GM19455 (cell line): ENCODE results near the gene C2orf76.
"Not testable (repeated sequence)": the region's sequence is repeated elsewhere in the genome, so short reads cannot be mapped to it uniquely, and the experiment has no call there.

Experiments used
- ATAC-seq: cut with Tn5 transposase; IDR thresholded peaks from one replicate; pipeline ENCODE4 v1.9.1; 2021; ENCODE audit not compliant: unreplicated experiment

Gene C2orf76

DNA sequence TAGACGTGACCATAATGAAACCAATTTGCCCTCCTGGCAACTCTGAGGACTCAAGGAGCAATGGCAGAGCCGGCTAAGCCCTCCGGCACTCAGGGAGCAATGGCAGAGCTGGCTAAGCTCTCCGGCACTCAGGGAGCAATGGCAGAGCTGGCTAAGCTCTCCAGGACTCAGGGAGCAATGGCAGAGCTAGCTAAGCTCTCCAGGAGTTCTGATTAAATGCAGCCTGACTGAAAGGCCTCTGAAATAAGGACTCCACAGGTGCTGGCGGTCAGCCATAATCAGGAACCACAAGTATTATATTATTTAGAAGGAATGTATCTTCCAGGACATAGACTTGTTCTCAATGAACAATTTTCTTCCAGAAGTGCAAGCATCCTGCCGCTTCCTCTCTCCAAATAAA lies 65.2 kb downstream of the C2orf76 start:
- ATAC-seq, result no peak

DNA sequence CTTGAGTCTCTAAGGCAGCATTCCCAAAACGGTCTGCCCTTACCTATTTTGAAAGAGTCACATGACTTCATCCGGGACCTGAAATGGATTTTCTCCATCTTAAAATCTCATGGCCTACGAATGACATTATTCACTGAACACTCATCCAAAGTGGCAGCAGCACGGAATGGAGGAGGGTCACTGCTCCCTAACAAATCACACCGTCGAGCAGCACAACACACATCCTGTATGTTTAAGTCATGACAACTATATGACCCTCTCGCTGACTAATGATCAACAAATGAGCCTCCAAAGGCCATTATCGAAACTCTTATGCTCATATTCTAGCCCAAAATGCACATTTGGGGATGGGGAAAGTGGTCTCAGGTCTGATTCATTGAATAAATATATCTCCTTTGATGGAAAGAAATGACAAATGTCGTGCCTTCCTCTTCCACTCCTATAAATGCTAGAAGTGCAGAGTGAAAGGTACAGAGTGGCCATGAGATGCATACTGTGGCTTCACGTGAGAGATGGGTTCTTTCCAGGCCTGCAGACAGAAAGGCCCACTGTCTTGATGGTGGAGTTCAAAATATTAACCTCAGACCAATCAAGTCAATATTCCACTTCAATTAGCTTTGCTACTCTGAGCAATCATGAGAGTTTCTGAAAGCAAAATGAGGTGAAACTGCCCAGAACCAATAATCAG lies 70.8 kb downstream of the C2orf76 start:
- no peak for ATAC-seq

DNA sequence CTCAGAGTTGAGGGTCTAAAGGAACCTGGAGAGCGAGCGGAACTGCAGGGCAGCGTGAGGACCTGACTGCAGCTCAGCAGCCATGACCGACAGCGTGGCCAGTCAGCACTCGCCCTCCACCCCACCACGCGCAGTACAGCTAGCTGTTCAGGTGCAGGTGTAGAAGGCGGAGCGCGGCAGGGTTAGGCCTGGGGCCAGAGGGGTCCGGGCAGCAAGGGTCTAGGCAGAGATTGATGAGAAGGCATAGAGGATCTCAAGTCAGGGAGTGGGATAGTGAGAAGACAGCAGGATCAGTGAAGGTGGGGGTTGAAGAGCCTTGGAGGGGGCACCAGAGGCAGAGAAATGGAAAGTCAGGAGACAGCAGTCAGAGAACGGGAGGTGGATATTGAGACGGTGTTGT lies 72.0 kb downstream of the C2orf76 start:
- ATAC-seq, result no peak

DNA sequence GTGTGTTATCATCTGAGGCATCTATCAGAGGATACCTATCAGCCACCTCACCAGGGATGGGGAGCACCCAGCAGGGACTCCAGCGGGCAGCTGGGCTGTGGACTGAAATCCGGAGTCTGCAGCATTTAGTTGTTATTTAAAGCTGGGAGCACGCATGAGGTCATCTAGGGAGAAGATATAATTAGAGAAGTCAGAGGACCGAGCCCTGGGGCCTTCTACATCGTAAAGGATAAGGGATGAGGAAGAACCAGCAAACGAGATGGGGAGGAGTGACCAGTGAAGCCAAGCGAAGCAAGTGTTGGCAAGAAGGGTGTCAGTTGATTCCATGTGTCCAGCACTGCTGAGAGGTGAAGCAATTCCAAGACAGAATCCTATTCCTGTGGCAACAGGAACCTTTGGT lies 72.7 kb downstream of the C2orf76 start:
- no peak for ATAC-seq

DNA sequence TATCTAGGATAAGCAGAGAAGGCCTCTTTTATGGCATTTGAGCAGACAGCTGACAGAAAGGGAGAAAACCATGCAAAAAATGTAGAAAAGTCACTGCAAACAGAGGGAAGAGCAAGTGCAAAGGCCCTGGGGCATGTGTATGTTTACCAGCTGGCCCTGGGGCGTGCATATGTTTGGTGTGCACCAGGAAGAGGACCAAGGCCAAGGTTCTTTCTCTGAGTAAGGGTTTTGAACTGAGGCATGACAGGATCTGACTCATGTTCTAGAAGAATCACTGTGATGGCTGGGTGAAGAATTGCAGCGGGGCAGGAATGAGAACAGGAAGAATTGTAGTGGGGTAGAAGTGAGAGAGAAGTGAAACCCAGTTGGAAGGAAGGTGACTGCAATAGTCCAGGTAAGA lies 73.4 kb downstream of the C2orf76 start:
- ATAC-seq, result no peak

DNA sequence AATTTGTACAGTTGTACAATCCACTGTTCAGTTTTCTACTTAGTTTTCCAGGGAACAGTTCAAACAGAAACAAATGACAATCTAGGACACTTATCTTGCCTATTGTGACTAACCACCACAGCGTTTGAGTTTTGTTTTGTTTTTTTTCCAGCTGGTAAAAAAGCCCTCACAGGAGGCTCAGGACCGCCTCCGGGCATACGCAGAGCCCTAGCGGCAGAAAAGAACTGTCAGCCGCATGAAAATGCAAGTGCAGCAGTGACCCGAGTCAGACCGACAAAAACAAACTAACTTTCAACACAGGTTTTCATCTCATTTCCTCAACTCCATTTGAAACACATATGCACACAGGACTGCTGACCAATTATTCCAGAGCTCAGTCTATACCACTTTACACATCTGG lies 74.4 kb downstream of the C2orf76 start:
- no peak for ATAC-seq

DNA sequence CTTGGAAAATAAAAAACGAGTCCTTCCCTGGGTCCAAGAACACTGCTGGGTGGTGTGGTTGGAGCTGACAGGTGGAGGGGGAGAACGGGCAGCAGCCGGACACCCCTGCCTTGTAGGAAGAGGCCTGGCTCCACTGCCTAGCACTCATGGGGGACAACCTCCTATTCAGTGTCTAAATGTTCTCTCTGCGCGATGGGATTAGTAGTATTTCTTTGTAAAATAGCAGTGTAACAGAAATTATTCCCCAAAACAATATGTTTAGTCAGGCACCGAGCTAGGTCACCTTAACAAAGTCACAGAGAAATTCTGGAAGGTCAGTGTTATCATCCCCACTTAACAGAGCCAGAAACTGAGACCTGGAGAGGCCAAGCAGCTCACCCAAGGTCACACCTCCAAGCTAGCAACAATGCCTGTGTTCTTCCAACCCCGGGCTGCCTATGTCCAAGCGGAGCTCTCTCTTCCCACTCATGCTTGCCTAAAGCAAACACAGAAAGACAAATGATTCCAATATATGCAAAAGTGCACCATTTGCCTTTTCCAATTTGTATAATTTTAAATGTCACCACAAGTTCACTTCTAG lies 75.0 kb downstream of the C2orf76 start:
- ATAC-seq, result no peak

DNA sequence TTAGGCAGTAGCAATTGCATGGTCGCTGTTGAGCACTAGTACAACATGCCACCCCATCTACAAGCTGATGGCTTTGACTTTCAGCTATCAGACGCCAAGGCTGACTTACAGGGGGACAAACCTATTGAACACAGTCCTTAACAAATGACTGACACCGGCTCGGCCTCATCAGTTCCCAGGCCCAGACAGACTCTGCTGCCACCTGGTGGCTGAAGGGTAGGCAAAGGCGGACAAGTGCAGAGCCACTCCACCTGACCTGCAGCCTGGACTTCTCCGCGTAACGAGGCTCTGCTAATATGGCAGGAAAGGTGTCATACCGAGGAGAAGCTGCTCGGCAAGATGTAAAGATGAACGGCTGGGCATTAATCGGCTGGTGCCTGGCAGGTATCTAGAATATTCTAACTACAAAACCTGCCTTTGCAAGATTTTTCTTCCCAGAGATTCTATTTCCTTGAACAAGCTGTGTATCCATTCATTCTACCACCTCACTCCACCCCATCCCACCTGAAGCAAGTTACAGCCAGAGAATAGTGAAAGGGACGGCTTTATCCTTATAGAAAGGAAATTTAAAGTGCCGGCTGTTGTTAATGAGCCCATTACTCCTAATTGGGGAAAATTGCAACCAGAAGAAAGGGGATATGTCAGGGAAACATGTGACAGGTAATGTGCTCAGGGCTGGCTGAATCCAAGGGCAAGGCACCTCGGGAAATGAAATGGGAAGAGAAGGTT lies 75.6 kb downstream of the C2orf76 start:
- no peak for ATAC-seq

DNA sequence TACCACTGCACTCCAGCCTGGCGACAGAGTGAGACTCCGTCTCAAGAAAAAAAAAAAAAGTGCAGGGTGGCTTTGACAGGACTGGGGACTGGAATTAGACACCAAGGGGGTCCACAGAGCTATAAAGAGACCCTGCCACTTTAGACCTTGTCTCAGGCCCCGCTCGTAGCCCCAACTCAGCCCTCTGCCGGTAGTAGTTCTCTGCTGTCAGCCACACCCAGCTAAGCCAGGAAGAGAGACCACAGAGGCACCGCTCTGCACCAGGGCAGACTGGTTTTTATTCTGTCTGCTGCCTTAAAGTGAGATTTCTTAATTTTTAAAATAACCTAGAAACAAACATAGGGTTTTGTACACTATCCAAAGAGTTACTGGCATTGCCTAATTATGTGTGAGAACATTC lies 77.0 kb downstream of the C2orf76 start:
- ATAC-seq, result no peak

DNA sequence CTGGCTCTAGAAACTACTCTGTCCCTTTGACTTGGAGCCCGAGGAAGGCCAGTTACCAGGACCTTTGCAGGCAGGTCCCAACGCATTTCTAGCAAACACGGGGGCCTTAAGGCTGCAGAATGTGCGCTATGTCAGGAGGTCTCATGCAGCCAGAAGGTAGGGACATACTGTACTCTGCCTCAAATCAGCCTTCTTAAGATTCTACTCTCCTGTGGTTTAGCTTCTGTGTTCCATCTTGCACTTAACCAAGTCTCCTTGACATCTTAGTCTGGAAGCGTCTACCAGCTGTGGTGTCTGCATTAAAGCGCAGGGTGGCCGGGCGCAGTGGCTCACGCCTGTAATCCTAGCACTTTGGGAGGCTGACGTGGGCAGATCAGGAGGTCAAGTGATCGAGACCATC lies 77.5 kb downstream of the C2orf76 start:
- no peak for ATAC-seq

DNA sequence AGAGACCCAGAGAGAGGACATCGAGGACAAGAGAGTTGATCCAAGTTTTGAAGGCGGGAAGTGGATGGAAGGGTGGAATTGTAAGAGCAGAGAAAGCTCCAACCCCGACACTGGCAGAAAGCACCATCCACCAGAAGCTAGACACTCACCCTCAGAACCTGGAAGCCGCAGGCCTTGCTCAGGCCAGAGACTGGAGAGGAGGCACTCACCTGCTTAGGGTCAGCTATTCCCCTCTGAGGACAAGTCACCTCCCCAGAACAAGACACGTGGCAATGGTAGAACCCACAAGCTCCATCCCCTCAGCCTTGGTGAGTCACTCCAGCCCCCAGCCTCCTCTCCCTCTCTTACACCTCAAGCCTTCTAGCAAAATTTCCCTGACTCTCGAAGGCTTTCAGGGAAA lies 78.1 kb downstream of the C2orf76 start:
- no peak for ATAC-seq

DNA sequence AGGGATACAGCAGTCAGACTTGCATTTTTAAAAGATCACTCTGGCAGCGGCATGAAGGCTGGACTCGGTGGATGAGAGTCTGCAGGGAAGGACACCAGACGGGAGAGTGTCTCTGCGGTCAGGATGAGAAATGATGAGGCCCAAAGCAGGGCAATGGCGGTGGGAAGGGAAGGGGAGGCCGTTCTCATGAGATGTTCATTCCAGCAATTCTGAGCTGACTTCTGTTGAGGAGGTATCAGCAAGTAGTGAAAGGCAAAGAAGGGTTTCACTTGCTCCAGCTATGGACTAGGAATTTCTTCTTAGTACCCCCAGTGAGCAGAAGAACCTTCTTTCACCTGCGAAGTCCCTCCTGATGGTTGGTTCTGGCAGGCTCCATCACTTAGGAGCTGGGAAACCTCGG lies 80.0 kb downstream of the C2orf76 start:
- no peak for ATAC-seq

DNA sequence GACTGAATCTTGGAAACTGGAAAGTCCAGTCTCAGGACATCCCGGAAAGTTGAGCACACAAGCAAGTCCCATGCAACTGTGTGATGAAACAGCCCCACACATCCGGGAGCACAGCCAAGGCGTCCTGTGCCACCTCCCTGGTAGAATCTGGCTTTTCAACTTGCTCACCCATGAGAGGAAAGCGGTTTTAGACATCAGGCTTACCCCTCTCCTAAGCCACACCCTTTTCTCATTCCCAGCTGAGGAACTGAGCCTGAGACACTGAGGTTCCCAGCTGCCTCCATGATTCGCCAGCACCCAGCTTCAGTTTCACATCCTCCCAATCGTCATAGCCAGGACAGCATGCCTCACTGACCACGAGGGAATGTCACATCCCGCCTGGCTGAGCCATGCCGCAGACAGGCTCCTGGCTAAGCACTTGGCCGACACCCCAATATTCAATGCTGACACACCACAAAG lies 82.7 kb downstream of the C2orf76 start:
- no peak for ATAC-seq

DNA sequence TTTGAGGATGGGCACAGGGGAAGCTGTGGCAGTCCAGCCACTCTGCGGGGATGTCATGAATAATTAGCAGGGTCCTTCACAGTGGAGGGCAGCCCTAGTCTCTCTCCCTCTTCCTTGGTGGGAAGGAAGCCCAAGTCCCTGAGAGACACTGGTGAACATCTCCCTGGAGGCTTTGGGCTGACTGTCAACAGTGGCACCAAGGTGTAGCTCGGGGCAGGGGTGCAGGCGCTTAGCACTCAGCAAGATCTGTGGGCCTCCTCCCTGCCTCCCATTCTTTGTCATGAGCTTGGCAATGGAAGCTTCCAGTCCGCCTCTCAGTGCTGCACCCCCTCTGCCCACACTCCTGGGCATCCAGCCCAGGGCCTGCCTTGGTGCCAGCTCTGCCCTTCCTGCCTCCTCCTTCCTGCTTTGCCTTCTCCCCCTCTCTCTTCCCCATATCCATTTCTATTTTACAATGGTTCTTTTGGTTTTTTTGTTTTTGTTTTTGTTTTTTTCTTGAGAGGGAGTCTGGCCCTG lies 83.6 kb downstream of the C2orf76 start:
- ATAC-seq, result no peak

DNA sequence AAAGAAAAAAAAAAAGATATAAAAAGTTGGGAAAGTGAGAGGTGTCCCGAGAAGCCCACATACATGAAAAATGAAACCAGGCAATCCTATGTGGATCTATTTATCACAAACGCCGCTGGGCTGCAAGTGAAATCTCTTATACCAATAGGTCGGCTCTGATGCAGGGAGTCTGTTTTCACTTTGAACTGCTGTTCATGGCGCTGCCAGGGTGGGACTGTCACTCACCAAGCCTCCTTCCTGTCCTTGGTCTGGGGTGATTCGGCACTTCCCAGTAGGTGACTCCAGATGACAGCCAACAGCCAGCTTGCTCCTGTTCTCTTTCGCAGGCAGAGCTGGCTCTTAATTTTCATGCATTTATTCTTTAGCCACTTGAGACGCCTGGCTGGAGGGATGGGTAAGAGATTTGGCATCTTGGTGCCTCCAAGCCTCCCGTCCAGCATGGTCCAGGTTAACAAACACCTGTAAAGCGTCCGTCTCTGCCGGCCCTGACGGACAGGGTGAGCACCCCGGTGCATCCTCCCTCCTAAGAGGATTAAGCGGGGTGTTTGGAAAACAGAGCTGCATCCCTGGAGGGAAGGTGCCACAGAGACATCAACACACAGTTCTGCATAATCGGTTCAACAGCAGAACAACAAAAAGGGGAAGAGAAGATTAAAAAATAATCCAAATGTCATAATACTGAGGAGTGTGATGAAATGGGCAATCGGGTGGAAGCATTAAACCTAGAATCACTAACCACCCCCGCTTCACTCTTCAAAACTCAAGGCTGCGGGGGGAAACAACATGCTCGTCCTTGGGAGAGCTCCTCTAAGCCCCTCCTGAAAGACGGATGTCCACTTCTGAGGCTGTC lies 84.3 kb downstream of the C2orf76 start:
- no peak for ATAC-seq

DNA sequence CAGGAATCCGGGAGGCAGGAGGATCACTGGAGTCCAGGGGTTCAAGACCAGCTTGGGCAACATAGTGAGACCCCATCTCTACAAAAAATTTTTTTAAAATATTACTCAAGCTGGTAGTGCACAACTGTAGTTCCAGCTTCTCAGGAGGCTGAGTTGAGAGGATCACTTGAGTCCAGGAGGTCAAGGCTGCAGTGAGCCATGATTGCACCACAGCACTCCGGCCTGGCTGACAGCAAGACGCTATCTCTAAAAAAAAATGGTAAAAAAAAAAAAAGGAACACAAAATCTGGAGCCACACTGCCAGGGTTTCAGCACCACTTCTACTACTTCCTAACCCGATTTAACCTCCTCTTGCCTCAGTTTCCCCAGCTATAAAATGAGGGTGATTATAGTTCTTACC lies 86.0 kb downstream of the C2orf76 start:
- ATAC-seq, result no peak

DNA sequence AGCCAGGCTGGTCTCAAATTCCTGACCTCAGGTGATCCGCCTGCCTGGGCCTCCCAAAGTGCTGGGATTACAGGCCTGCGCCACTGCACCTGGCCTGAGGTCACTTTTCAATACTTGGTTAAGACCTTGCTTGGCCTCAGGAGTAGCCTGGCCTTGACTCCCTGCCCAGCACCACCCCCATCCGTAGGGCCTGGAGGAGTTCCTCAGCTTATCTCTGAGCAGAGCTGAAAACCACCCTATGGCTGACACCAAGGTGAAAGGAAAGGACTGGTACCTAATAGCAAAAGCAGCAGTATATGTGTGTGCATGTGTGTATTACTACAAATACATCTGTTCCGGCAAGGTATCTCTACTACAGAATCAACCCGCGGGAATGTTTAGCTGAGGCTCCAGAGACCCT lies 87.0 kb downstream of the C2orf76 start:
- ATAC-seq, result no peak

DNA sequence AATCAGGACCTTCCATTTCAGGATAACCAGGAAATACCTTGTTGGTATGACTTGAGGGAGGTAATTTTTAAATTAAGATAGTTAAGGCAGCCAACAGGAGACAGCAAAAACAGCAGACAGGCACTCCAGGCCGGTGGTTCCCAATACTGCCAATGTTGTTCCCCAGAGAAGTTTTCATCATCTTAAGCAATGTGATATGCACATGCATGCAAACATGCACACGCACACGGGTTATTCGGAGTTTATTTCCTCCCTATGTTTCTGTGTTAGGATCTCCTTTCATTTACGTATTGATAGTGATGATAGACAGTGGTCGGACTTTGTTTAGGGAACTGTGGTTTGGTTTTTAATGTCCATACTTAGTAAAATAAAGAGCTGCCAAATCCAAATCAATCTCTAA lies 87.7 kb downstream of the C2orf76 start:
- ATAC-seq, result no peak

DNA sequence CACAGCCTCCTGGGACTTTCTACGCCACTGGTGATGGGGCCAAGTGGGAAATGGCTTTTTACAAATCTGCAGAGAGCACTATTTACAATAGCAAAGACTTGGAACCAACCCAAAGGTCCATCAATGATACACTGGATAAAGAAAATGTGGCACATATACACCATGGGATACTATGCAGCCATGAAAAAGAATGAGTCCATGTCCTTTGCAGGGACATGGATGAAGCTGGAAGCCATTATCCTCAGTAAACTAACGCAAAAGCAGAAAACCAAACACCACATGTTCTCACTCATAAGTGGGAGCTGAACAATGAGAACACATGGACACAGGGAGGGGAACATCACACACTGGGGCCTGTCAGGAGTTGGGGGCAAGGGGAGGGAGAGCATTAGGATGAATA lies 88.2 kb downstream of the C2orf76 start:
- ATAC-seq, result not testable (repeated sequence)

DNA sequence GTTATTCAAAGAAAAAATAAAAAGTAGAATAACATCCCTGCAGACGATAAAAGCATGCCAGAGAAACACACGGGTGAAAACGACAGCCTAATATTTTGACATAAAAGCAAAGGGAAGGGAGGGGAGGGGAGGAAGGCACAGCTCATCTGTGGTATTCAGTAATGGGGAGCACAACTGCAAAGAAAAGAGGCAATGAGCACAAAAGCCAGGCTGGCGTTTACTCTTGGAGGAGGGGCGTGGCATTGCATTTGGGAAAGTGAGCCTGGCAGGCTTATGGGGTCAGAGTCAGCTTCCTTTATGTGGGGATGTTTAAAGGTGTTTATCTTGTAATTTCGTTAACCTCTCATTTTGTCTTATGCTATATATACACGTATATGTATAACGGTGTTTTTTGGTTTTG lies 89.8 kb downstream of the C2orf76 start:
- ATAC-seq, result no peak

DNA sequence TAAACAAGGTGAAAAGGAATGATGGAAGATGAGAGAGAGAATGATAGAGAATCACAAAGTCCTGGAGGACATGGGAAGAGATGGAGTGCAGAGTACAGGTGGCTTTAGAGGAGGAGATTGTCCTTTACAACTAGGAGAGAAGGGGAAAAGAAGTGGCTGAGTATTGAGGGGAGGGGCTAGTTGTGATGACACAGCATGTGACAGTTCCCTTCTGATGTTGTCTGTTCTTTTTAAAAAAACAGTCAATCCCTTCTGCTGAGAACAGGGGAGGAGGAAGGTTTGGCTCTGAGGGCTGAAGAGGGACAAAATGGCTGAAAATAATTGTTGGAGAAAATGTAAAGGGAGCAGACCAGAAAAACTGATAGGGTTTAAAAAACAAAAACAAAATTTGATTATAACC lies 99.0 kb downstream of the C2orf76 start:
- ATAC-seq, result no peak
